ENCODE data around the gene RFX8. TPM values are rescaled to one million over a fixed set of nuclear protein-coding genes. Genes with fewer than 3 reads are reported as not detected.

RFX8 gene
- total RNA-seq = 0.11 and 0.17 TPM in 2 replicates

DNA sequence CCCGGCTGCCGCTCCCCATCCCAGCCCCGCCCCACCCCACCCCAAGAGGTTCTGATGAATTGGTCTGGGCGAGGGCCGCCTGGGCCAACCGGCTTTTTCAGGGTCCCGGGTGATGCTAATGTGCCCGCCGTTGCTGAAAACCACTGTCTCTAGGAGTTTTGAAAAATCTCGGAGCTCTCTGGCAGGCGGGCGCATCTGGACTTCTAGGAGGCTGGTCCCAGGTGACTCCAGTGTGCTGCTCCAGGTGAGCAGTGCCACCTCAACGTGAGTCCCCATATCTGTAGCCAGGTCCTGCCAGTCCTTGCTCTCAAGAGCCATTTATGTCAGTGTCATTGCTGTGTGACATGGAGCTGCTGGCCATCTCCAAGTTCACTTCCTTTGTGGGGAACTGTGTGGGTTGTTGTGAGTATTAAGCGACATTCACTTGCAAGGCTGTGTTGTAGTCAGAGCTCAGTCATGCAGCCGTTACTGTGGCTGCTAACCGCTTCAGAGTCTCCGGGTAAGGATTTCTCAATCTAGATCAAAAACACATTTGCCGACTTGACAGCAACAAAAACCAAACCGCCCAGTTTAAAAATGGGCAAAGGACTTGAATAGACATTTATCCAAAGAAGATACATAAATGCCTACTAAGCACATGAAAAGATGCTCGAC is at the start of gene RFX8:
Gene RFX8 (minus strand): TSS at position 382 of the 654 bp plus-strand sequence. CDS start 8,264 bp downstream, outside the sequence.

DNA sequence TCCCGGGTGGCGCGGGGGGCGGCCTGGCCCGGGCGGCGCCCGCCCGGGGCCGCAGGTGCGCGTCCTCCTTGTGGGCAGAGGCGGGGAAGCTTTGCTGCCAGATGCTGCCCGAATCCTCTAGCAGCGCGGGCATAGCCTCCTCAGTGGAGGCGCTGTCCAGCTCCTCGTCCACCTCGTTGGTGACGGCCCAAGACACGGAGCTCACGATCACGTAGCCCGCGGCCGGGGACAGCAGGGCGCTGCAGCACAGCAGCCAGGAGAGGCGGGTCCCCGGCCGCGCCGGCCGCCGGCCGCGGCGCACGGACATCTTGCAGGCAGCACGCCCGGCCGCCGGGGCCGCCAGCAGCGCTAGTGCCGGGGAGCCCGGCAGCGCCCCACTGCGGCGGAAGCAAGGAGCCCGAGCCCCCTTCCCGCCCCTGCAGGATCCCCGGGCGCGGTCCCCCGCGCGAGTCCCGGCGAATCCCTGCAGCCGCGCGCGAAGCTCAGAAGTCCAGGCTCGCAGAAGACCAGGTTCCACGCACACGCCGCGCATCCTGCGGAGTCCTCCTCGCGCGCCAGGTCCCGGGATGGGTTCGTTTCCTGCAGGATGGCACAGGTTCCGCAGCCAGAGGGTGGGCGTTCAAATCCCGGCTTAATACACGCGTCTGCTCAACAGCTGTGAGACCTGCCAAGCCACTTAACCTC is 87.6 kb downstream of the RFX8 start, which contains the start of gene CREG2:
Gene CREG2 (minus strand): TSS at position 353 of the 684 bp plus-strand sequence. CDS start 46 bp downstream, at position 307.

Other genes starting within 250 kb of the RFX8 start
- 16.8 and 17.4 TPM in 2 replicates for gene CNOT11, start 222.2 kb downstream of the RFX8 start, total RNA-seq
- 41.8 and 45.0 TPM in 2 replicates for gene RNF149, start 166.4 kb downstream of the RFX8 start, total RNA-seq
- under 0.01 TPM in 1 of 2 replicates, not detected in the other for gene CREG2, start 87.6 kb downstream of the RFX8 start, total RNA-seq
- 93.7 and 128 TPM in 2 replicates for gene MAP4K4, start 222.6 kb upstream of the RFX8 start, total RNA-seq

Measured in dermis lymphatic vessel endothelial cell (primary cell).